HEK293 (cell line): Measurements from ENCODE around the gene PPP4R2.

Source experiments
- CTCF ChIA-PET: fragments of 350-600 bp; formaldehyde crosslinking; extraction: SDS; loops from one replicate; lab custom pipeline; 2021; ENCODE audit warnings: antibody characterized with exemption; lab: Yijun Ruan, JAX
- POLR2A ChIA-PET: fragments of 300-600 bp; formaldehyde crosslinking; extraction: SDS; loops from one replicate; lab custom pipeline; 2020; ENCODE audit warnings: antibody characterized with exemption, inconsistent platforms; lab: Yijun Ruan, JAX
- H3K27ac ChIP-seq: fragments of 200-500 bp; sonication (Bioruptor generic); 2 replicates; pipeline ENCODE4 v1.5.1; 2014; ENCODE audit warnings: low read depth, low read length, control low read depth, inconsistent platforms; ENCODE audit errors: extremely low read depth
- H3K36me3 ChIP-seq, 2 experiments: fragments of 200-500 bp in 1 of 2; sonication (Bioruptor generic) in 1 of 2; 1 replicate in 1 of 2; 2 replicates in 1 of 2; pipeline ENCODE4 v1.5.1; 2014 to 2017; ENCODE audit warnings: inconsistent platforms in 2 of 2, low read length in 2 of 2; ENCODE audit not compliant: control insufficient read depth in 2 of 2, insufficient read depth in 1 of 2
- H3K4me1 ChIP-seq: fragments of 200-500 bp; sonication (Bioruptor generic); 2 replicates; pipeline ENCODE4 v1.5.1; 2014; ENCODE audit warnings: mild to moderate bottlenecking, low read length, inconsistent platforms; ENCODE audit not compliant: control insufficient read depth, insufficient read depth
- H3K4me3 ChIP-seq: 2 replicates; pipeline ENCODE4 v1.5.1; 2011; ENCODE audit warnings: low read depth, mild to moderate bottlenecking, control low read depth, low read length, moderate library complexity
- H3K9me3 ChIP-seq: fragments of 200-500 bp; sonication (Bioruptor generic); 2 replicates; pipeline ENCODE4 v1.5.1; 2014; ENCODE audit warnings: low read depth, low read length, inconsistent platforms; ENCODE audit not compliant: control insufficient read depth, insufficient read depth
- BCL11B ChIP-seq: fragments of 450-650 bp; formaldehyde crosslinking; IDR thresholded peaks from 2 replicates; pipeline ENCODE4 v1.5.1; 2016; ENCODE audit warnings: low read depth, missing biosample characterization, missing genetic modification characterization
- ZNF146 ChIP-seq: fragments of 450-650 bp; formaldehyde crosslinking; IDR thresholded peaks from 2 replicates; pipeline ENCODE4 v1.5.1; 2016; ENCODE audit warnings: missing biosample characterization, missing genetic modification characterization
- ZNF184 ChIP-seq: fragments of 450-650 bp; IDR thresholded peaks from 2 replicates; pipeline ENCODE4 v1.5.1; 2018; ENCODE audit warnings: missing biosample characterization, mild to moderate bottlenecking, missing genetic modification characterization
- ZNF2 ChIP-seq: fragments of 450-650 bp; formaldehyde crosslinking; IDR thresholded peaks from 2 replicates; pipeline ENCODE4 v1.5.1; 2016; ENCODE audit warnings: missing biosample characterization, missing genetic modification characterization
- ZNF366 ChIP-seq: fragments of 450-650 bp; formaldehyde crosslinking; conservative IDR thresholded peaks from 2 replicates; pipeline ENCODE4 v1.5.1; 2016; ENCODE audit warnings: missing biosample characterization, missing genetic modification characterization
- ZNF37A ChIP-seq: fragments of 450-650 bp; IDR thresholded peaks from 2 replicates; pipeline ENCODE4 v1.5.1; 2018; ENCODE audit warnings: missing biosample characterization, missing genetic modification characterization
- ZNF529 ChIP-seq: fragments of 450-650 bp; formaldehyde crosslinking; IDR thresholded peaks from 2 replicates; pipeline ENCODE4 v1.5.1; 2017; ENCODE audit warnings: missing genetic modification characterization, missing biosample characterization; ENCODE audit not compliant: insufficient replicate concordance
- ZNF585B ChIP-seq: fragments of 450-650 bp; formaldehyde crosslinking; IDR thresholded peaks from 2 replicates; pipeline ENCODE4 v1.5.1; 2016; ENCODE audit warnings: missing biosample characterization, missing genetic modification characterization
- ZNF623 ChIP-seq: fragments of 450-650 bp; formaldehyde crosslinking; IDR thresholded peaks from 2 replicates; pipeline ENCODE4 v1.5.1; 2016; ENCODE audit warnings: missing biosample characterization, missing genetic modification characterization
- ZNF670 ChIP-seq: fragments of 450-650 bp; formaldehyde crosslinking; IDR thresholded peaks from 2 replicates; pipeline ENCODE4 v1.5.1; 2016; ENCODE audit warnings: missing biosample characterization, missing genetic modification characterization, low read depth
- ZNF768 ChIP-seq: fragments of 450-650 bp; formaldehyde crosslinking; IDR thresholded peaks from 2 replicates; pipeline ENCODE4 v1.5.1; 2018; ENCODE audit warnings: missing biosample characterization, mild to moderate bottlenecking, missing genetic modification characterization
- ZNF792 ChIP-seq: fragments of 450-650 bp; formaldehyde crosslinking; IDR thresholded peaks from 2 replicates; pipeline ENCODE4 v1.5.1; 2016; ENCODE audit warnings: missing biosample characterization, missing genetic modification characterization
- TF ChIP-seq, protein P1 (sequence below): fragments of 450-650 bp; formaldehyde crosslinking; IDR thresholded peaks from 2 replicates; pipeline ENCODE4 v1.5.1; 2016; ENCODE audit warnings: missing biosample characterization, missing genetic modification characterization
- TF ChIP-seq, protein P2 (sequence below): fragments of 450-650 bp; formaldehyde crosslinking; IDR thresholded peaks from 2 replicates; pipeline ENCODE4 v1.5.0; 2017; ENCODE audit warnings: missing biosample characterization, missing genetic modification characterization, borderline replicate concordance
- TF ChIP-seq, protein P3 (sequence below): fragments of 450-650 bp; formaldehyde crosslinking; IDR thresholded peaks from 2 replicates; pipeline ENCODE4 v1.5.1; 2016; ENCODE audit warnings: missing biosample characterization, missing genetic modification characterization
- TF ChIP-seq, protein P4 (sequence below): fragments of 450-650 bp; formaldehyde crosslinking; IDR thresholded peaks from 2 replicates; pipeline ENCODE4 v1.5.1; 2016; ENCODE audit warnings: missing biosample characterization, missing genetic modification characterization
- TF ChIP-seq, protein P5 (sequence below): fragments of 450-650 bp; formaldehyde crosslinking; IDR thresholded peaks from 2 replicates; pipeline ENCODE4 v1.5.1; 2017; ENCODE audit warnings: missing biosample characterization, missing genetic modification characterization

PPP4R2 gene

DNA sequence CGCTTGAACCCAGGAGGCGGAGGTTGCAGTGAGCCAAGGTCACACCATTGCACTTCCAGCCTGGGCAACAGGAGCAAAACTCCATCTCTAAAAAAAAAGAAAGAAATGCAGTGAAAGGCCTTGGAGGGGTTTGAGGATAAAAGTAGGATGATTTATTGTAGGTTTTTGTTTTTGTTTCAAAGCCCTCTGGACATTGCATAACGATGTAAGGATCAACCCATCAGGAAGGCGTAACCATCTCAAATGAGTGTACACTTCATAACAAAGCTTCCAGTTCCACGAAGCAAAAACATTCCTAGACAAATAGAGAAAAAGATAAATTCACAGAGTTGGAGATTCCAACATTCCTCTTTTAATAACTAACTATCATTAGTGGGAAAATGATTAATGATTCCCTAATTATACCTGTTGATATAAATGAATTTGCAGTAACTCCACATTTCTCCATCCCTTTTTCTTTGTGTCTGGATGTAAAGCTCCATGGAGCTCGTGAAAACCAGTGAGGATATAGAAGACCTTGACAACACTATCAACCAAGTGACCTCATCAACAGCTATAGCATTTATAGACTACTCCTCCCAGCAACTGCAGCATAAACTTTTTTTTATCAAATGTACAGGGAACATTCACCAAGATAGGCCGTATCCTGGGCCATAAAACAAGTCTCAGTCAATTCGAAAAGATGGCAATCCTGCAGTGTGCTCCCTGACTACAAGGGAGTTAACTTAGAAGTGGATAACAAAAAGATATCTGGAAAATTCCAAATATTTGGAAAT, 48.7 kb upstream of the PPP4R2 start (continued):
- TF ChIP-seq ZNF529 (tag by site-specific recombination) (no peak), ZNF146 (tag by site-specific recombination) (no peak)
- TF ChIP-seq, protein P1, sequence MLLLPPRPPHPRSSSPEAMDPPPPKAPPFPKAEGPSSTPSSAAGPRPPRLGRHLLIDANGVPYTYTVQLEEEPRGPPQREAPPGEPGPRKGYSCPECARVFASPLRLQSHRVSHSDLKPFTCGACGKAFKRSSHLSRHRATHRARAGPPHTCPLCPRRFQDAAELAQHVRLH: no peak

DNA sequence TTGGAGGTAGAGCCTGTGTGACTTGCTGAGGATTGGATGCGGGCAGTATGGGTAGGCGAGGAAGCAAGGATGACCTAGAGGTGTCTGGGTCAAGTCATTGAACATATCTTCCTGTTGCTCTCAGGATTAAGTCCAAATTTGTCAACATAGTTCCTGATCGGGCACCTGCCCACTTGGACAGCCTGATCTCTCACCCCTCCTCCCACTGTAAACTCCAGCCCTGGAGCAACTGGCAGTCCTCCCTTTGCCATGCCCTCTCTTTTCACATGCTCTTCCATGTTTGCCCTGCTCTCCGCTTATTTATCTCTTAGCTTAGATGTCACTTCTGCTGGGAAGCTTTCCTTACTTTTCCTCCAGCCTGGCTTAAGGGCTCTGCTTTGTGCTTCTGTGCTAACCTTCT, 47.6 kb upstream of the PPP4R2 start:
- H3K4me1 ChIP-seq: 0 out of 2 replicates have a peak, but pooled peaks cover 5% of the 10 kb centered on the region
- no peaks in the 10 kb centered on the region for H3K9me3 ChIP-seq
- TF ChIP-seq ZNF768 (no peak), ZNF670 (tag by site-specific recombination) (no peak)
- TF ChIP-seq, all 188 proteins: peak for 0
- Histone ChIP-seq H3K4me3 (no peak overlapping the region), H3K27ac (no peak overlapping the region), H3K36me3 (no peaks in the 10 kb centered on the region)
- ChIA-PET POLR2A (no interaction called here), CTCF (interaction anchor here (1.3 kb wide), 1 partner anchor 11 kb away, joined by 5 read pairs; no protein-coding TSS in a partner anchor)

DNA sequence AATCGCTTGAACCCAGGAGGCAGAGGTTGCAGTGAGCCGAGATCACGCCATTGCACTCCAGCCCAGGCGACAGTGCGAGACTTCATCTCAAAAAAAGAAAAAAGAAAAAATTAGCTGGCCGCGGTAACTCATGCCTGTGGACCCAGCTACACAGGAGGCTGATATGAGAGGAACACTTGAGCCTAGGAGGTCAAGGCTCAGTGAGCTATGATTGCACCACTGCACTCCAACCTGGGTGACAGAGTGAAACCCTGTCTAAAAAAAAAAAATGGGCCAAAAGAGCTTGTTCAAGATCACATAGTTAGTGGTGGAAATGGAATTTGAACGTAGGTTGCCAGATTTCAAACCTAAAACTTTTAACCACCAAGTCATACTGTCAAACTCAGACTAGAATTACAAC, 46.2 kb upstream of the PPP4R2 start:
- Histone ChIP-seq H3K27ac (no peak overlapping the region), H3K4me3 (no peak overlapping the region), H3K36me3 (no peaks in the 10 kb centered on the region), H3K9me3 (no peaks in the 10 kb centered on the region), H3K4me1 (0 out of 2 replicates have a peak, but pooled peaks cover 5% of the 10 kb centered on the region)
- TF ChIP-seq ZNF792 (tag by site-specific recombination) (no peak), ZNF585B (no peak), BCL11B (tag by site-specific recombination) (no peak), ZNF623 (tag by site-specific recombination) (no peak), ZNF768 (no peak), ZNF37A (tag by site-specific recombination) (no peak), ZNF2 (tag by site-specific recombination) (no peak), ZNF184 (tag by site-specific recombination) (no peak), ZNF366 (tag by site-specific recombination) (no peak)
- TF ChIP-seq, protein P2, sequence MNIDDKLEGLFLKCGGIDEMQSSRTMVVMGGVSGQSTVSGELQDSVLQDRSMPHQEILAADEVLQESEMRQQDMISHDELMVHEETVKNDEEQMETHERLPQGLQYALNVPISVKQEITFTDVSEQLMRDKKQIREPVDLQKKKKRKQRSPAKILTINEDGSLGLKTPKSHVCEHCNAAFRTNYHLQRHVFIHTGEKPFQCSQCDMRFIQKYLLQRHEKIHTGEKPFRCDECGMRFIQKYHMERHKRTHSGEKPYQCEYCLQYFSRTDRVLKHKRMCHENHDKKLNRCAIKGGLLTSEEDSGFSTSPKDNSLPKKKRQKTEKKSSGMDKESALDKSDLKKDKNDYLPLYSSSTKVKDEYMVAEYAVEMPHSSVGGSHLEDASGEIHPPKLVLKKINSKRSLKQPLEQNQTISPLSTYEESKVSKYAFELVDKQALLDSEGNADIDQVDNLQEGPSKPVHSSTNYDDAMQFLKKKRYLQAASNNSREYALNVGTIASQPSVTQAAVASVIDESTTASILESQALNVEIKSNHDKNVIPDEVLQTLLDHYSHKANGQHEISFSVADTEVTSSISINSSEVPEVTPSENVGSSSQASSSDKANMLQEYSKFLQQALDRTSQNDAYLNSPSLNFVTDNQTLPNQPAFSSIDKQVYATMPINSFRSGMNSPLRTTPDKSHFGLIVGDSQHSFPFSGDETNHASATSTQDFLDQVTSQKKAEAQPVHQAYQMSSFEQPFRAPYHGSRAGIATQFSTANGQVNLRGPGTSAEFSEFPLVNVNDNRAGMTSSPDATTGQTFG (tag by site-specific recombination): no peak
- TF ChIP-seq, protein P3, sequence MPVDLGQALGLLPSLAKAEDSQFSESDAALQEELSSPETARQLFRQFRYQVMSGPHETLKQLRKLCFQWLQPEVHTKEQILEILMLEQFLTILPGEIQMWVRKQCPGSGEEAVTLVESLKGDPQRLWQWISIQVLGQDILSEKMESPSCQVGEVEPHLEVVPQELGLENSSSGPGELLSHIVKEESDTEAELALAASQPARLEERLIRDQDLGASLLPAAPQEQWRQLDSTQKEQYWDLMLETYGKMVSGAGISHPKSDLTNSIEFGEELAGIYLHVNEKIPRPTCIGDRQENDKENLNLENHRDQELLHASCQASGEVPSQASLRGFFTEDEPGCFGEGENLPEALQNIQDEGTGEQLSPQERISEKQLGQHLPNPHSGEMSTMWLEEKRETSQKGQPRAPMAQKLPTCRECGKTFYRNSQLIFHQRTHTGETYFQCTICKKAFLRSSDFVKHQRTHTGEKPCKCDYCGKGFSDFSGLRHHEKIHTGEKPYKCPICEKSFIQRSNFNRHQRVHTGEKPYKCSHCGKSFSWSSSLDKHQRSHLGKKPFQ (tag by site-specific recombination): no peak
- TF ChIP-seq, protein P4, sequence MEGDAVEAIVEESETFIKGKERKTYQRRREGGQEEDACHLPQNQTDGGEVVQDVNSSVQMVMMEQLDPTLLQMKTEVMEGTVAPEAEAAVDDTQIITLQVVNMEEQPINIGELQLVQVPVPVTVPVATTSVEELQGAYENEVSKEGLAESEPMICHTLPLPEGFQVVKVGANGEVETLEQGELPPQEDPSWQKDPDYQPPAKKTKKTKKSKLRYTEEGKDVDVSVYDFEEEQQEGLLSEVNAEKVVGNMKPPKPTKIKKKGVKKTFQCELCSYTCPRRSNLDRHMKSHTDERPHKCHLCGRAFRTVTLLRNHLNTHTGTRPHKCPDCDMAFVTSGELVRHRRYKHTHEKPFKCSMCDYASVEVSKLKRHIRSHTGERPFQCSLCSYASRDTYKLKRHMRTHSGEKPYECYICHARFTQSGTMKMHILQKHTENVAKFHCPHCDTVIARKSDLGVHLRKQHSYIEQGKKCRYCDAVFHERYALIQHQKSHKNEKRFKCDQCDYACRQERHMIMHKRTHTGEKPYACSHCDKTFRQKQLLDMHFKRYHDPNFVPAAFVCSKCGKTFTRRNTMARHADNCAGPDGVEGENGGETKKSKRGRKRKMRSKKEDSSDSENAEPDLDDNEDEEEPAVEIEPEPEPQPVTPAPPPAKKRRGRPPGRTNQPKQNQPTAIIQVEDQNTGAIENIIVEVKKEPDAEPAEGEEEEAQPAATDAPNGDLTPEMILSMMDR (tag by site-specific recombination): no peak
- TF ChIP-seq, protein P5, sequence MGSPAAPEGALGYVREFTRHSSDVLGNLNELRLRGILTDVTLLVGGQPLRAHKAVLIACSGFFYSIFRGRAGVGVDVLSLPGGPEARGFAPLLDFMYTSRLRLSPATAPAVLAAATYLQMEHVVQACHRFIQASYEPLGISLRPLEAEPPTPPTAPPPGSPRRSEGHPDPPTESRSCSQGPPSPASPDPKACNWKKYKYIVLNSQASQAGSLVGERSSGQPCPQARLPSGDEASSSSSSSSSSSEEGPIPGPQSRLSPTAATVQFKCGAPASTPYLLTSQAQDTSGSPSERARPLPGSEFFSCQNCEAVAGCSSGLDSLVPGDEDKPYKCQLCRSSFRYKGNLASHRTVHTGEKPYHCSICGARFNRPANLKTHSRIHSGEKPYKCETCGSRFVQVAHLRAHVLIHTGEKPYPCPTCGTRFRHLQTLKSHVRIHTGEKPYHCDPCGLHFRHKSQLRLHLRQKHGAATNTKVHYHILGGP (tag by site-specific recombination): no peak
- CTCF ChIA-PET: no interaction called here
- POLR2A ChIA-PET: no interaction called here
